GM18868 (cell line): ENCODE results near the gene SOX5.
"Not testable (repeated sequence)": the region's sequence is repeated elsewhere in the genome, so short reads cannot be mapped to it uniquely, and the experiment has no call there.

Source experiments
- ATAC-seq: cut with Tn5 transposase; IDR thresholded peaks from one replicate; pipeline ENCODE4 v1.9.1; 2021; ENCODE audit warnings: mild to moderate bottlenecking, moderate library complexity; ENCODE audit not compliant: unreplicated experiment

Gene SOX5

DNA sequence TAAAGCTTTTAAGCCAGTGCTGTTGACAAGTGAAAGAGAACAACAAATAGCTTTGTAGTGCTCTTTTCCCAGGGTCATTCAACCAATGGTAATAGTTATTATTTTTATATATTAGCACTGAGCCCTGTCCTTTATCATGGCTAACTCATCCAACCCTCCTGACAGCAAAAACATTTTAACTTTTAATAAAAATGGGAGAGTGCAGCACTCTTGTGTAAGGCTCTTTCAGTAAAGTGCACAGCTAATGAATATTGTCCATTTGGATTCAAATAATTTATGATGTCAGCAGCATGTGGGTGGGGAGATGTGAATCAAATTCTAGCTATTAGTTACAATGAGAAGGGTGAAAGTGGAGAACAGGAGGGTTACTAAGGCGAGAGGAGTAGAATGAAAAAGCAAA lies 185.7 kb downstream of the SOX5 start:
- ATAC-seq = no peak

DNA sequence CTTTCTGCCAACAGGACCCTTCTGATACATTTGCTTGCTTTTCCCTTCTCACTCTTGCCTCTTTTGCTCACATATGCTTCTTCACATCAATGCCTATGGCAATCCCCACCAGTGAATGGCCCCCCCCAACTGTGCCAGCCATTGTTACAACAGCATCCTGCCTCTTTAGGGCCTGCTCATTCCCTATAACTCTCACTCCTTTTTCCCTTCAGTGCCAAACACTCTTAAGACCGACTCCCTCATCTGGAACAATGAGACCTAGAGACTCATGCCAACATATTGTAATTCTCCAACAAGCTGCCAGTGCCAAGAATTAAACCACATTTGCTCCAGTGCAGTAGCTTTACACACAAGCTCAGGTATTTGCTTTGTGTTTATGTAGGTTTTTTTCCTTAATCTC lies 189.0 kb downstream of the SOX5 start:
- no peak for ATAC-seq

DNA sequence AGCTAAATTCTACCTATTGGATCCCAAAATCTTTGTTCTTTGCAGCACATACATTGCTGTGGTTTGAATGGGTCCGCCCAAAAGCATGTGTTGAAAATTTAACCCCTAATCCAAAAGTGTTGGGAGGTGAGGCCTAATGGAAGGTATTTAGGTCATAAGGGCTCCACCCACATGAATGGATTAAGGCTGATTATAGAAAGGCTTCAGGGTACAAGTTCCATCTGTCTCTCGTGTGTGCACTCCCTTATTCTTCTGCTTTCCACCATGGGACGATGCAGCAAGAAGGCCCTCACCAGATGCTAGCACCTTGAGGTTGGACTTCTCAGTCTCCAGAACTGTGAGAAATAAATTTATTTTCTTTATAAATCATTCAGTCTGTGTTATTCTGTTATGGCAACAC lies 190.9 kb downstream of the SOX5 start:
- ATAC-seq = no peak

DNA sequence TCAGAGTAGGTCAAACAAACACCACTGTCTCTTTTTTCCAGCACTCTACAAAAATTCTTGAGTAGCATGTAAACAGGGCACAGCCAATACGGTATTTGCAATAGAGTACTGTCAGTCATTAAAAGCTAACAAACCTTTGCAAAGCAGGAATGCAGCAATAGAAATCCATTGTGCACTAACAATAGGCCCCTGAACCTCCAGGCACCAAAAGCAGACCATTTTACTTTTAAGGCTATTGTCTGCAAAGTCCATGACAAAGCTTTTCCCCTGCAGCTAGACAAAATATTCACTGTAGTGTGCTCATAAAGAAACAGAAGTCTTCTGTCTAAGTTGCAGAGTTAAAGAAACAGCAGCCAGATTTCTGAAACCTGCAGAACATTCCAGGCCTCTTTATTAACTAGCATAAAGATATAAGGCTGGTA lies 191.9 kb downstream of the SOX5 start:
- no peak for ATAC-seq

DNA sequence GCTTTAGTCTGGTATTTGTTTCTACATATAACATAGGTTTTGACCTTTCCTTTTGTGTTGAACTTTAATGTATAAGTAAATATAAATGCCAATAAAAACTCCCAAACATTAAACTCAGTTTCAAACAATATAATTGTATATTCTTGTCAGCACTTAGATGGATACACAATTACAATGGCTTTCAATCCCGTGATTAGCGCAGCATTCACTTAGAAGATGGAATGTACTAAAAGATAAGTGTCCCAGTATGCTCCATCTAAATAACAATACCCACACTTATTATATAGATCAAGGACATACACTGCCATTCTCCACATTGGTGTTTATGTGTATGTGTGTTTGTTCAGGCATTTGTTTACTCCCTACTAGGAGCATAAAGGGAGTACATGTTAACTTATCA lies 193.1 kb downstream of the SOX5 start:
- ATAC-seq = no peak

DNA sequence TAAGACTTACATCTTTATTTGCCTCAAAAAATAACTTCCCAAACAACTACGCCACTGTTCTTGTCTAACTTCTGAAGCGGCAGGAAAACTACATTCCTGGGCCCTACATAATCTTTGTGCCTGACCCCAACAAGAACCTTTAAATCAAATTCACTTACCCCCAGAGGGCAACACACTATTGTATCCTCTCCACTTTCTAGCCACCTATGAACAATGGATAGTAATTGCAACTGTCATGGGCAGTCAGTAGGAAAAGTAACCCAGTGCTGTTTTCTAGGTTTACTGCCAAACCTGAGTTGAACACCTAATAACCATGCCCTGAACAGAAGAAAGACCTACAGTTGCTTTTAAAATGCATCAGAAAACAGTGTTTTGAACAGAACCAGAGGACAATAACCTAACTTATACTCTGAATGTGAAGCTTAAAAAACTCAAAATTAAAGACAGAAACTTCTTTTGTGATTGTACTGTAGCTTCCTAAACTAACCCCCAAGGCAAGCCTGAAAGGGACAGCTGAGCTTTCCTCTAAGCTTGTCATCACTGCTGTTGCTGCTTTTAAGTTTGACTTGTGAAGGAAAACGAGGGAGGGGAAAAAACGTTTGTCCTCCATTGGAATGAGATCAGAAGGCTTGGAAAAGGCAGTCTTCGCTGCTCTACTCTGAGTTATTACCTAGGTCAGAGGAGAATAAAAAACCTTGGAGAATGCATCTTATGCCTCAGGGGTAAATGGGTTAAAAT lies 195.7 kb downstream of the SOX5 start:
- ATAC-seq = no peak

DNA sequence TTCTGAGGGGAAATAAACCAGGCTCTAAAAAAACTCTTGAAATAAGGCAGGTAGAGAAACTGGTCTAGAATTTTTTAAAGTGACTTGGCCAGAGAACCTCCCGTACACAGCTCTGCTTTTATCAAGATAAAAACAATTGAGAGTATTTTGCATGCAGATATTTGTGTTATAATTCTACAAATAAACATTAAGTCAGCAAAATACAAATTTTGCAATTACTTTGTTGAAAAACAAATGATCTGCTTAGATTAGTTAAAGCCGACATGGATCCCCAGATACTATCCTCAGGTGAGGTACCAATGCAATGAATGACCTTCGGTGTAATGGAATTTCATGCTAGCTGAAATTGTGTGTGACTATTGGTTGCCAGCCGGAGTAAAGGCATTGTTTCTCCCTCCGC lies 197.2 kb downstream of the SOX5 start:
- ATAC-seq = no peak

DNA sequence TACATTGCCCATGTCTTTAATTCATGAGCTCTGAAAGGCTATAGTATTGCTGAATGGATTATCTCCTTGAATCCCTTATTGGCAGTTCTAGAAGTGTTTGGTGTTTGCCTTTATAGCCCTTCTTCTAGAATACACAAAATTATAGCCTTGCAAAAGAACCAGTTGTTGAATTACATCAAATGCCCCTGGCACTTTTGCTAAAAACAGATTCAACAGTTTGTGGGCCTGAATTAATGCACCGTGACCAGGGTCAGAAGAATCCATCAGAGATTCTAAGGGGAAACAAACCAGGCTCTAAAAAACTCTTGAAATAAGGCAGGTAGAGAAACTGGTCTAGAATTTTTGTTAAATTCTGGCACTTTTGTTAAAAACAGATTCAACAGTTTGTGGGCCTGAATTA lies 197.8 kb downstream of the SOX5 start:
- no peak for ATAC-seq

DNA sequence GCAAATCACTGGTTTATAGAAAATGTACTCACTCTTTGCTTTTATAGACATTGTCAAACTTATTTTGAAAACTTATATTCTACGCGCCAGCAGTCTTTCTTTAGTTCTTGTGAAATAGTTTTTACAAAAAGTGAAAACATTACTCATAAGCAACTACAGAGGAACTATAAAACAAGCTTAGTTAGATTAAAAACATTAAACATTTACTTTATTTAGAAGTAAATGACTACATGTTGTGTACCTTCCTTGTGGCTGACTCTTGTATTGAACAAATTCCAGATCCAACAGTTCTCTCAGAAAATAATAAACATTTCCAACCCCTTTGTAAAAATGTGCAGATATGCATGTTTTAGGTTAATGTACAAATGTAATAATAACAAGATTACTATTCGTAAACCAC lies 198.5 kb downstream of the SOX5 start:
- no peak for ATAC-seq

DNA sequence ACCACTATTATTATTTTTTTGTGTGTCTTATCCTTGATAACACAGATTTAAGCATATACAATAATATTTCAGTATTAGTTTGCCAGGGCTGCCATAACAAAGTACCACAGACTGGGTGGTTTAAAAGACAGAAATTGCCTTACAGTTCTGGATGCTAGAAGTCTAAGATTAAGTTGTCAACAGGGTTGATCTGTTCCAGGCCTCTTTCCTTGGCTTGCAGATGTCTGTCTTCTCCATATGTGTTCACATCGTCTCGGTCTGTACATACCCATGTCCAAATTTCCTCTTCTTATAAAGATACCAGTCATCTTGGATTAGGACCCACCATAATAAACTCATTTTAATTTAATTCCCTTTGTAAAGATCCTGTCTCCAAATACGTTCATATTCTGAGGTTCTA lies 204.8 kb downstream of the SOX5 start:
- no peak for ATAC-seq

DNA sequence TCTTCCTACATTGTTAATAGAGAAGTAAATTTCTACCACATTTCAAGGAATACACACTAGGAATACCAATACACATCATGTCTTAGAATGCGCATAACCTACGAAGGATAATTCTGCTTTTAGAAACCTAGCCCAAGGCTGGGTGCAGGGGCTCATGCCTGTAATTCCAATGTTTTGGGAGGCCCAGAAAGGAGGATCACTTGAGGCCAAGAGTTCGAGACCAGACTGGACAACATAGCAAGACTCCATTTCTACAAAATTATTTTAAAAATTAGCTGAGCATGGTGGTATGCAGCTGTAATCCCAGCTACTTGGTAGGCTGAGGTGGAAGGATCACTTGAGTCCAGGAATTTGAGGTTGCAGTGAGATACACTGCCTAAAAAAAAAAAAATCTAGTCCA lies 206.9 kb downstream of the SOX5 start:
- ATAC-seq = no peak

DNA sequence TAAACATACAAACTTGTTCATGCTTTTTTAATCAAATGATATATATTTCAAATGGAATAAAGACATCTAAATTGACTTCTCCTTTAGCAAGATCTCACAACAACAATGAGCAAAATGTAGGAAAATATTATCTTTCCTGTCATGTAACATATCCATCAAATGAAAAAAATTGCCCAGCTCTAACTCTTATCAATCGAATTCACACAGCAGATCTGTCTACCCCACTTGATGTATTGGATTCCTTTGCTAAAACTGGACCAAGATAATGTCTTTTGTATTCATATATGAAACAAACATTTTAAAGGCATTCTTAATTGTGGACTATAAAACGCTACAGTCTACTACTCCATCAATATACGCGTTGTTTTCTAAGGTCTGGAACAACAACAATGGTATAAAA lies 218.0 kb downstream of the SOX5 start:
- no peak for ATAC-seq

DNA sequence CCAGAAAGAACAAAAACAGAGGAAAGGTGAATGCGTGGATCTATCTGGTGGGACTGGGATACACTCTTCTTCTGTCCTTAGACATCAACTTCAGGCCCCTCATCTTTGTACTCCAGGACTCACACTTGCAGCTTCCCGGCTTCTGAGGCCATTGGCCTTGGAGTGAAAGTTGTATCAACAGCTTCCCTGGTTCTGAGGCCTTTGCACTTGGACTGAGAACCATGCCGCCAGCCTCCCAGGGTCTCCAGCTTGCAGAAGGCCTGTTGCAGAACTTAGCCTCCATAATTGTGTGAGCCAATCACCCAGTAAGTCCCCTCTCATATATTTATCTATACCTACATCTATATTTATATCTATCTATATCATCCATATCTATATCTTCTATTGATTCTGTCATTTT lies 218.4 kb downstream of the SOX5 start:
- no peak for ATAC-seq

DNA sequence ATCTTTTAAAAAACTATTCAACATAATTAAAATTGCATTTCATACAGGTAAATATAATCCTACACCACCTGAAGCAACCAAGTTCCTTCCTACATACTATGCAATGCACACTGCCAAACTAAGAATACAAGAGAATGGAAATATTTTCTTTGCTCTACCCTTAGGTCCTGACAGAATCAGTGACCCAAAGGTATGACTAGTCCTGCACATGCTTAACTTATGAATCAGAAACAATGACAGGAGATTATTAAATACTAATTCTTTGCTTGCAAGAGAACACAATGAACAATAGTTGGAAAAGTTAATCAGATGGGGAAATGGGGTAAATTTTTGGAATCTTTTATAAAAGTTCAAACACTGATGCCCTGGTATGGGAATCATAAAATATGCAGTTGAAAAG lies 220.1 kb downstream of the SOX5 start:
- no peak for ATAC-seq

DNA sequence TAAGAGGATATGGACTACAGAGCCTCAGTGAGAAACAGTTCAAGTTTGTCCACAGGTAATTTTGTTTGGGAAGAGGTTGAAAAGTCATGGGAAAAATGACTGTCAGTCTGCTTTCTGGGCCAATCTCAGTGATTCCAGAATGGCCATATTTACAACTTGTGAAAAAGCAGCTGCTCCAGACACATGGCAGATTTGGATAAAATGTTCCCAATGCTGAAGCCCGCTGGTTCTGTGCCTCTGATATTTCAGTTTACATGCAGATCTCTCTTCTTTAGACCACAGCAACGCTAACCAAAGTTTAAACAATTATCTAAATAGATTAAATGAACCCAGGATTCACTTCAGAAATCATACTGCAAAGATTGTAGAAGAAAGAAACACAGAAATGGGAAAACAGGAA lies 222.8 kb downstream of the SOX5 start:
- no peak for ATAC-seq

DNA sequence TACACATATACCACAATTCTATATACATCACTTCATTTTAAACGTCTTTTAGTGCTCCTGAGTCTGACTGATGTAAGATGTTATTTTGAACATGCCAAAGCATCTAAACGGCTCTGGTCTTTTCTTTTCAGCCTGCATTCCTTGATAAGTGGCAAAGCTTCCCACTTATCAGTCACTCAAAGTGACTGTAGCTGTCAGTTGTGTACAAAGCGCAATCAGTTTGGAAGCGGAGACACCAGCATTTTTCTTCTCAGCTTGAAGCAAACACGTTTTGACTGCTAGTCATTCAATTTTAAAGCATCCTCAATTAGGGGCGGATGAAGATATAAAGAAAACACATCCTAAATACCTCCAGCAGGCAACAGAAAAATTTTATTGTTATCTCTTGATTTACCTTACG lies 226.8 kb downstream of the SOX5 start:
- ATAC-seq = no peak

DNA sequence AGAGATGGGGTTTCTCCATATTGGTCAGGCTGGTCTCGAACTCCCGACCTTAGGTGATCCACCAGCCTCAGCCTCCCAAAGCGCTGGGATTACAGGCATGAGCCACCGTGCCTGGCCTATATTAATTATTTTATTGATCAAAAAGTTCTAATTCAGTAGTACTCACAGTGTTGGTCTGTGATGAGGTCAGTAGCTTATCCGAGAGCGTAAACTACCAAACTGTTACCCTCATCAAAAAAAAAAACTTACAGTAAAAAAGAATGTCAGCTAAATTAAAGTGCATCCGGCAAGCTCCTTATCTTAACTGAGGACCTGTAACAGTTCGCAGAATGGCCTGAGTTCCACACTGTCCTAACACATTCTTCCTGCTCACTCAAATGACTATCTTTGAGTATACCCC lies 228.2 kb downstream of the SOX5 start:
- ATAC-seq = no peak

DNA sequence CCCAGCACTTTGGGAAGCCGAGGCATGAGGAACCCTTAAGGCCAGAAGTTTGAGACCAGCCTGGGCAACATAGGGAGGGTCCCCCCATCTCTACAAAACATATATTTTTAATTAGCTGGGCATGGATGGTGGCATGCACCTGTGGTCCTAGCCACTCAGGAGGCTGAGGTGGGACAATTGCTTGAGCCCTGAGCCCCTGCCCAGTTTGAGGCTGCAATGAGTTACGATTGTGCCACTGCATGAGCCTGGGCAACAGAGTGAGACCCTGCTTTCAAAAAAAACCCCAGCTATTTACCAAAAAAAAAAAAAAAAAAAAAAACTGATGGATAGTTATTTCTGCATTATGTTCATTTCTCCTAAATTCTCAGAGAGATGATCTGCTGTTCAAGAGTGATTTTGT lies 230.0 kb downstream of the SOX5 start:
- no peak for ATAC-seq

DNA sequence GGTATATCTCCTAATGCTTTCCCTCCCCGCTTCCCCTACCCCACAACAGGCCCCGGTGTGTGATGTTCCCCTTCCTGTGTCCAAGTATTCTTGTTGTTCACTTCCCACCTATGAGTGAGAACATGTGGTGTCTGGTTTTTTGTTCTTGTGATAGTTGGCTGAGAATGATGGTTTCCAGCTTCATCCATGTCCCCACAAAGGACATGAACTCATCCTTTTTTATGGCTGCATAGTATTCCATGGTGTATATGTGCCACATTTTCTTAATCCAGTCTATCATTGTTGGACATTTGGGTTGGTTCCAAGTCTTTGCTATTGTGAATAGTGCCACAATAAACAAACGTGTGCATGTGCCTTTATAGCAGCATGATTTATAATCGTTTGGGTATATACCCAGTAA lies 239.1 kb downstream of the SOX5 start:
- not testable (repeated sequence) for ATAC-seq

DNA sequence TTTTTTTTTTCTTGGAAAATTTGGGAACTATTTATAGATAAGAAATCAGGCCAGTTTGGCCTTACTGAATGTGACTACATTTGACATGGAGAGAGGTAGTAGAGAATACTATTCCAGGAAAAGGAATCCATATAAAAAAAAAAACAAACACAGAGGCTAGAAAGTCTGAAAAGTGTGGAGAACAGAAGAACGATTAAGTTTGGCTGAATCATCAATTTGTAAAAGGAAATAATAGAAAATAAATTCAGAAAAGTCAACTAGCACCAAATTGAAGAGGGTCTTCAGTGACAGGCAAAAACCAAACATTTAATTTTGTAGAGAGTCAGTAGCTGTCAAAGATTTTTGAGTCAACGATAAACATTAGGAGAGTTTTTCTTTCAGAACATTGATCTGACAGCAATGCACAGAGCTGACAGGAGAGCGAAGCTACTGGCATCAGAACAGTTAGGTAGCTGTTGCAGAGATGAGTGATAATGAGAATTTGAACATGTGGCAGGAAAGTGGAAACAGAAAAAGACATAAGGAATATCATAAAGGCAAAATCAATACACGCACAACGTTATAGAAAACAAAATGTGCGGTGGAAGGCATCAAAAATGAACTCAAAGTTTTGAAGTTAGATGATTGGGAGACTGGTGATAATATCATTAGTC lies 241.2 kb downstream of the SOX5 start:
- no peak for ATAC-seq

DNA sequence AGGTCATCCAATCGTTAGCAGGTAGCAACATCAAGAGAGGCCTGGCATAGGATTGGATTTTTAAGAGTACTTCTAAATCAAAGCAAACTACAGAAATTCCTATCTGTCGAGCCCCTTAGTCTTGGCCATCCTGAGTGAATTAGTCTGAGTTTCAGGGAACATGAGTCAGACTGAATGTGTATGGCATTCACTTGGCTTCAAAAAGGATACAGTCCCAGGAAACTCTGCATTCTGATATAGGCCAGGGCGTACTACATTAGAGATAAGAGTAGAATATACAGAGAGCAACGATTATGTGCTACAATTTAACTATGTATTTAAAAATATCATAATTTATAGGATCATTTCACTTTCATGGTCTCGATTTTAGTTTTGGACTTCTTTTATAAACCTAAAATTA lies 242.2 kb downstream of the SOX5 start:
- no peak for ATAC-seq

DNA sequence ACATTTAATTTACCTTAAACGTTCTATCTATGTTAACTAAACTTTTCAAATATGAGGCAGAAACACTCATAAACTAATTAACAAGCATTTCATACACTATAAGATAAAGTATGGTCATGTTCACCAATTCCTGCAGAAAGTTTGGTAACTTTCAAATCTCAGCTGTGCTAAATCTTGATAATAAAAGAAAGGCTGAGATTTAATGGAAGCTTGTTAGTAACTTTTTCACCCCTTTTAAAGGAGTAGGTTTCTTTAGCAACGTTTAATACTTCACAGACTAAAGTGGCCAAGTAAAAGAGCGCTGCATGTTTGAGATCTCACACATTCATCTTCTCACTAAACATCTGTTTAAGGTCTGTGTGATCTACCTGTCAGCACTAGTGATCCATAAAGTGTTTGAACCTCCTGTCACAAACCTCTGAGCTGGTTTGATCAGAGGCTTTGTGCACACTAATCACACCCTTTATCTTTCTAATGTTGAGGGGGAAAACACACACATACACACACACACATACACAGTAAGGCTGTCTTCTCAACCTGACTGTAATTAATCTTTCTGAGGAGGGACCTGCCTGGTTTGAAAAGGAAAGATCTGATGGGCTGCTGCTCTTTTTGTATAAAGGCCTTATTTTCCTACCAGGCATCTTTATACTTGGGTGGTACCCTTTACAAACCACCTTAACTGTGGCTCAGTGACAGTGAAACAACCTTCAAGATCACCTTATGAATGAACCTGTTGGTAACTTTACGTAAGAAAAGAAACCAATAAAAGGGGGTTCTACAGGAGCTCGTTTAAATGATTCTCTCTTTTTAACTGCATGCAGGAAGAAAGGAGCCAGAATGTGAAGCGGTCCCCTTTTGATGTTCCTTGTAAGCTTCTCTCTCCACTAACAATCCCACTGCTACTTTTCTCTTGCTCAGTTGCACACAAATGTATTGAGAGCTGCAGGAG lies 244.2 kb downstream of the SOX5 start:
- no peak for ATAC-seq
